H54 (cell line): ENCODE measurements around the gene CYB561D1.
"Not testable (repeated sequence)": the region's sequence is repeated elsewhere in the genome, so short reads cannot be mapped to it uniquely, and the experiment has no call there.

Source experiments
- DNase-seq: peaks from one replicate; pipeline ENCODE4 v3.0.0; 2011; ENCODE audit warnings: low spot score, mixed read lengths; ENCODE audit not compliant: insufficient read length
- FAIRE-seq: peaks from 3 replicates; lab custom pipeline; 2011; peaks lifted over from hg19 to GRCh38; lab: Jason Lieb, UNC
- POLR2A ChIP-seq: IDR thresholded peaks from 2 replicates; pipeline ENCODE4 v1.6.1; 2011; ENCODE audit warnings: low read depth, mild to moderate bottlenecking, low read length

The CYB561D1 gene, protein sequence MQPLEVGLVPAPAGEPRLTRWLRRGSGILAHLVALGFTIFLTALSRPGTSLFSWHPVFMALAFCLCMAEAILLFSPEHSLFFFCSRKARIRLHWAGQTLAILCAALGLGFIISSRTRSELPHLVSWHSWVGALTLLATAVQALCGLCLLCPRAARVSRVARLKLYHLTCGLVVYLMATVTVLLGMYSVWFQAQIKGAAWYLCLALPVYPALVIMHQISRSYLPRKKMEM

DNA sequence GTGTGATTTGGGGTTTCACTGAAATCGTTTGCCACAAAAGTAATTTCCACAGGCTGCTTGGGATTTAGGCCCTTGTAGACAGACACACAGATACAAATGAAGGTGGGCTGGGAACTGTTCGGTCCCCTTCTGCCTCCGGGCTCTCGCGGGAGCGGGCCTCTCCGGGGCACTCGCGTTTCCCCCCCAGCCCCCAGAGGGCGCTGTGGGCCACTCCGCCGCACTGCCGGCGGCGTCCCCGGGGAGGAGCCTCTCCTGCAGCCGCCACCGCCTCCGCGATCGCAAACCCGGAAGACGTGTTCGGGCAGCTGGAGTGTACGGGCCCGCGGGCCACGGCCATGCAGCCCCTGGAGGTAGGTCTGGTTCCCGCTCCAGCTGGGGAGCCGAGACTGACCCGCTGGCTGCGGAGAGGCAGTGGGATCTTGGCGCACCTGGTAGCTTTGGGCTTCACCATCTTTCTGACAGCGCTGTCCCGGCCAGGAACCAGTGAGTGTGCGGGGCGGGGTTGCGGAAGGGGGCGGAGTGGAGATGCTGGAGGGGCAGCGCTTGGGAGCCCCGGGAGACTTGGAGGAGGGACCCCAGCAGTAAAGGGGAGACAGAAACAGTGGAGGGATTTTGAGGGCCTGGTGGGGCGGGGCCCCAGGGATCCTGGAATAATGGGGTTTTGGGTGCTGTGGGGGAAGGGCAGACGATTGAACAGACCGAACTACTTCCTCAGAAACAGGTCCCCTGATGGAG lies at the start of gene CYB561D1:
CYB561D1 (plus strand) TSS at position 290 of the 735 bp plus-strand sequence; CDS start at position 336, 46 bp downstream.
- FAIRE-seq, result no peak
- peak; percentile 65 for TF ChIP-seq POLR2A
- peak; percentile 92 for DNase-seq

DNA sequence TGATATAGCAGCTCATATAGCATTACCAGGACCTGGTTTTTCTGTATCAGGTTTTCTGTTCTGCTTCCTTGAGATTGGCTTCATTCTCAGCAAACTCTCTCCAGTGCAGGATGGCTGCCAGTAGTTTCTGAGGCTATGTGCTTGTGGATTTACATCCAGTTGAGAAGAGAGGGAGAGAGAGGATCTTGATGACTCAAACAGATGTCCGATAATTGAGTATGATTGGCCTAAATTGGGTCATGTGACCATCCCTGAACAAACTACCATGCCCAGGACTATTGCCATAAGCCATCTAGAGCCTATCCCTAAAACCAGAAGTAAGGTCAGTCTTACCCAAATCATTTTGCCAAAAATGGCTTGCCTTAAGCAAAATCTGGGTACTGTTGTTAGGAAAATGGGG lies 49.5 kb upstream of the CYB561D1 start:
- no peak for DNase-seq
- TF ChIP-seq POLR2A, result no peak
- FAIRE-seq, result peak; percentile 55

DNA sequence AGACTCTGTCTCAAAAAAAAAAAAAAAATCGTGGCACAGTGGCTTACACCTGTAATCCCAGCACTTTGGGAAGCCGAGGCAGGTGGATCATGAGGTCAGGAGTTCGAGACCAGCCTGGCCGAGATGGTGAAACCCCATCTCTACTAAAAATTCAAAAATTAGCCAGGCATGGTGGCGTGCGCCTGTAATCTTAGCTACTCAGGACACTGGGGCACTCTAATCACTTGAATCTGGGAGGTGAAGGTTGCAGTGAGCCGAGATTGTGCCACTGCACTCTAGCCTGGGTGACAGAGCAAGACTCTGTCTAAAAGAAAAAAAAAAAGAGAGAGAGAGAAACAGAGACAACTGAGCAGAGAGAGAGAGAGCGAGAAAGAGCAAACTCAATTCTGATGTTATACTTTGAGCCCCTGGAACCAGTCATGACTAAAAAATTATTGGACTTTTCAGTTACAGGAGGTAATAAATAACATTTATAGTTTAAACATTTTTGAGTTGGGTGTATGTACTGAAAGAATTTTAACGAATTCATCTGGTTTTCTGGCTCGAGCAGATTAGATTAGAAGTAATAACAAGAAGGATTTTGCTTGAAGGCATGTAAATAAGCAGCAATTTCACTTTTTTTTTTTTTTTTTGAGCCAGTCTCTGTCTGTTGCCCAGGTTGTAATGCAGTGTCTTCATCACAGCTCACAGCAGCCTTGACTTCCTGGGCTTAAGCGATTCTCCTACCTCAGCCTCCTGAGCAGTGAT lies 47.8 kb upstream of the CYB561D1 start:
- not testable (repeated sequence) for DNase-seq, FAIRE-seq

DNA sequence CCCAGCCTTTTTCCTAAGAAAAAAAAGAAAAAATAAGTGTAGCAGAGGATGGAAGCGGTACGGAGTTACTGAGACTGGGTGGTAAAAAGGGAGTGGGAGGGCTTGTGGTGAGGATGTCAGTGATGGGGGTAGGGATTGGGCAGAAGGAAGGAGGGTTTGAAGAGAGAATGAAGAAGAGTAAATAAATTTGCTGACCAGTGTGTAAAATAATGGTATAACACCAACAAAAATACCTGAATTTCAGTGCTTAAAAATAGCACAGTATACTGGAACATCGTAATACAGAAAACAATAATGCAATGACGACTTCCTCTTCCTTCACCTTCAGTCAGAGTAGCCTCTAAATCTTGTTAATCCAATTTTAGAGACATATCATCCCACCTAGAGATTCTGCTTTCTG lies 46.4 kb upstream of the CYB561D1 start:
- DNase-seq (no peak), FAIRE-seq (no peak)
- TF ChIP-seq POLR2A, result no peak

DNA sequence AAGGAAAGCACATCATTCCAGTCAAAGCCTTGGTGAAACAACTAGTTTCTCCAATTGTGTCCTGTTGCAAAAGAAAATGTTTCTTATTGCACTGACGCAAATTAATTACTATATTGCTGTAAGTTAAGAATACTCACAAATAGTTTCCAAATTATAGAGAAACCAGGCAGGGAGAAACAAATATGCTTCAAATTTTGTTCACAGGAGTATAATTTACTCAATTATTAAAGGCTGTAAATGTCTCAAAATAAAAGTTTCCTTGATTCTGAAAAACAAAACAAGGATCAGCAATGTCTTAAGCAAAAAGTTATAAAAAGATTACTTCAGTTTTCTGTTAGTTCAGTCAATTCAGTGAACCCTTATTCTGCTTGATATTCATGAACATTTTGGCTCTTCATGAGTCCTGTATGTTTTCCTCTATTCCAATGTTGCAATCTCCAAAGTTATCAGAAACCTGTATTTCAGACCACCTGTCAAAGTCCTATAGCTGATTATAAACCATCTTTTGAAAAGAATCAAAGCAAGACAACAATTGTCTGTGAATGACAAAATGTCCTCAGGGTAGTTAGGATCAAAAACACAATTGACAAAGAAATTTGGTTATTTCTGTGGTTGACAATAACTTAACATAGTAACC lies 39.3 kb upstream of the CYB561D1 start:
- no peak for TF ChIP-seq POLR2A
- no peak for DNase-seq
- FAIRE-seq, result no peak

DNA sequence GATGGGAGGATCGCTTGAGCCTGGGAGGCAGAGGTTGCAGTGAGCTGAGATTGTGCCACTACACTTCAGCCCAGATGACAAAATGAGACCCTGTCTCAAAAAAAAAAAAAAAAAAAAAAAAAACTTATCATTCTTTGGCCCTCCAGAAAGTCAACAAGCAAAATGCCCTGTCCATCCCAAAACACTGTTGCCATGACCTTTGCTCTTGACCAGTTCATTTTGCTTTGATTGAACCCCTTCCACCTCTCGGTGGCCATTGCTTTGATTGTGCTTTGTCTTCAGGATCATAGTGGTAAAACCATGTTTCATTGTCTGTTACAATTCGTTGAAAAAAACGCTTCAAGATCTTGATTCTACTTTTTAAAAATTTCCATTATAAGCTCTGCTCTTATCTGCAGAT lies 36.1 kb upstream of the CYB561D1 start:
- DNase-seq (no peak), FAIRE-seq (no peak)
- no peak for TF ChIP-seq POLR2A

DNA sequence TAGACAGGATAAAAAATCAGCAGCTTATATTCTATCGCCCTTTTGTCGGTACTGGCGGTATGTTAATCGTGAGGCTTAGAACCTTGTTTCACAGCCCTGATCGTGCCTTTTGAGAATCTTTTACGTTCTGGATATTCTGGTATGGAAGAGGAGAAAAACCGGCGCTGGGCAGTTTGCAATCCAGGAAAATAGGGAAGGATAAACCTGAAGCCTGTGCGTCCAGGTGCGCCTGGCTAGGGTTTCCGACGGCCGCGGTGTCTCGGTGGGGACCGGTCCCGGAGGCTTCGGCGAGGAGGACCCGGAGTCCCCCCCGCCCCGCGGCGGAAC lies 27.8 kb upstream of the CYB561D1 start:
- no peak for TF ChIP-seq POLR2A
- DNase-seq (no peak), FAIRE-seq (no peak)

DNA sequence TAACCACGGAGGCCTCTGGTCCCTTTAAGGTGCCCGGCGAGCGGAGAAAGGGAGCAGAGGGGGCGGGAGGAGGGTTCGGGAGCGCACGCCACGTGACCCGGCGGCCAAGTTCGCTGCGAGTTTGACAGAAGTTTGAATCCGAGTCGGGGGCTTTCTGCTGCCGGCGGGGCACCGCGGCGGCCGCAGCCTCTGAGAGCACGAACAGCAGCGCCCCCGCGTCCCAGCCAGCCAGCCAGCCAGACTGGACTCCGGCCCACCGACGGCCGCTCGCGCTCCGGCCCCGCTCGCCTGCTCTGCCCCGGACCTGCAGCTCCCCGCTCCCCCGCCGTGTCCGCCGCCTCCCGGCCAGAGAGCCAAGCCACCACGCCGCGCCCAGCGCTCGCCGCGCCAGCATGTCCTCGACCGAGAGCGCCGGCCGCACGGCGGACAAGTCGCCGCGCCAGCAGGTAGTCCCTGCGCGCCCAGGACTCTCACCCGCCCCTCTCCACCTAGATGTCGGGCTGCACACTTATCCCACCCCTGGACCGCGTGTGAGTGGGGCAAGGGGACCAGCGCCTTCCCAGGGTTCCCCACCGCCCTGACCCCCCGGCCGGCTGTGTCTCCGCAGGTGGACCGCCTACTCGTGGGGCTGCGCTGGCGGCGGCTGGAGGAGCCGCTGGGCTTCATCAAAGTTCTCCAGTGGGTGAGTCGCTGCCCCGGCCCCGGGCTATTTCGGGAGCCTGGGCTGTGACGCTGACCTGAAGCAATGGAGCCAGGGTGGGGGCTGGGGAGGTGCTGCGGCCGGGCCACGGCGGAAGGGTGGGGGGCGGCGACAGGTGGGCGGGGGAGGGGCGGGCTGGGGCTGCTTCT lies 27.2 kb upstream of the CYB561D1 start, which contains the start of gene SYPL2:
SYPL2 (plus strand) TSS at position 95 of the 849 bp plus-strand sequence; CDS start at position 393, 298 bp downstream.
- TF ChIP-seq POLR2A, result no peak
- DNase-seq (no peak), FAIRE-seq (no peak)

DNA sequence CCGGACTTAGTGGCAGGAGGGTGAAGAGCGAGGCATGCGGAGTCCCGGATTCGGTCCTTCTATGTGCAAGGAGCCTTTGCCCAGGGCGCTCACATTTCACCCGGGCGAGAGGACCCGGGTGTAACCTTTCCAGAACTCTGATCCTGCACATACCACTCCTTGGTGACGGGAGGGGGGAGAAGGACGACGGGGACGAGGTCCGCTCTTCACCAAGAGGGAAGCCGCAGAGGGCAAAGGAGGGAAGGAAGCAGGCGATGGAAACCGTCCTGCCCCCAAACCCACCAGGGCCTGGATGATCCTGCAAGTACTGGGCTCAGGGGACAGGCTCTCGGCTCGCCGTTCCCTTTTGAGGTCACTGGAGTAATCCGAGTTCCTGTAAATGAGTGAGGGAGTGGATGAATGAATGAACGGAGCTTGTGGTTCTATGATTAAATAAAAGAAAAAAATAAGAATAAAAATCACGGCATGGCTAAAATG lies 26.6 kb upstream of the CYB561D1 start:
- no peak for DNase-seq
- no peak for FAIRE-seq
- no peak for TF ChIP-seq POLR2A

DNA sequence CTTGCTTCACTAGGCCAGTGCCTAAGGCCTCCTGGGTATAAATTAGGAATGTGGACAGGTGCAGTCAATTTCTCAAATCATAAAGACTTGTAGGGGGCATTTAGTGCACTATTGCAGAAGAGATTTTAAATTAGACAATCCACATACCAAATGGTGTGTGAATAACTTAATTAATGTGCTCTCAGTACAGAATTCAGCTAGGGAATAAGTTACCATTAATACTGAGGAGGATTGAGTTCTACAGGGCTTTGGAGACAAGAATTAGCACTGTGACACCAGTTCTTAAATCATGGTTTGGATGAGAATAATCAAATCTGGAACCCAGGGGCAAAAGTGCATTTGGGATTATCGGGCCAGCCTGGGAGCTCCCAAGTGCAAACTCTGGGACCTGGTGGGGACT lies 25.8 kb upstream of the CYB561D1 start:
- DNase-seq (no peak), FAIRE-seq (no peak)
- TF ChIP-seq POLR2A, result no peak

DNA sequence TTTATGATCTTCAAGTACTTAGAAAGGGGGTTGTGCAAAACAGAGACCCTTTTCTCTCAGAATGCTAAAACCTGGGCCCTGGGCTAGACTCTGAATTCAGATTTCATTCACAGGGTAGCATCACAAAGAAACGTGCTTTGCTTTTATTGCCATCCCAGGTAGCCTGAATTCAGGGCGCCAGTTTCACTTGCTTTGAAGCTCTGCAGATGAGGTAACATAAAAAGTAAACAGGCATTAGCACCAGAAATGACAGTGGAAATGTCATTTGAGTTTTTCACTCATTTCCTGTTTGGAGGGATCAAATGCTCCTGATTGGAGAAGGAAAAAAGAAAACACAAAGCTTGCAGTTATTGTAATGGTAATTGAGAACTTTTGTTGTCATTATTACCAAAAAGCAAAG lies 25.0 kb upstream of the CYB561D1 start:
- DNase-seq, result no peak
- TF ChIP-seq POLR2A, result no peak
- FAIRE-seq, result no peak

DNA sequence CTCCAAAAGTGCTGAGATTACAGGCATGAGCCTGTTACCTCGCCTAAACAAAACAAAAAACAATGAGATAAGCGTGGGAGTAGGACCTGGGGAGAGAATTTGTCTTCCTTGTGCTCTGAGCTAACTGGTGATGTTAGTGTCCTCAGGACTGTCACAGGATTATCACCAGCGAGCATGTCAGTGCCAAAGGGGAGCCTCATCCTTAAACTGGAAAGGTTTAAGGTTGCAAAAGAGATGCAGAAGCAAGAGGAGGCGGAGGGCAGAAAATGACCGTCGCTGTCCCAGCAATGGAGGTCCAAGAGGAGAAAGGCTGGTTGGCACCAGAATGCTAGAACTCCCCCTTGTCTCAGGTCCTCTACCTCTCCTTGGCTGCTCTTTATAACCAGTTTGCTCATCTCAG lies 23.6 kb upstream of the CYB561D1 start:
- no peak for DNase-seq
- no peak for TF ChIP-seq POLR2A
- FAIRE-seq, result no peak

DNA sequence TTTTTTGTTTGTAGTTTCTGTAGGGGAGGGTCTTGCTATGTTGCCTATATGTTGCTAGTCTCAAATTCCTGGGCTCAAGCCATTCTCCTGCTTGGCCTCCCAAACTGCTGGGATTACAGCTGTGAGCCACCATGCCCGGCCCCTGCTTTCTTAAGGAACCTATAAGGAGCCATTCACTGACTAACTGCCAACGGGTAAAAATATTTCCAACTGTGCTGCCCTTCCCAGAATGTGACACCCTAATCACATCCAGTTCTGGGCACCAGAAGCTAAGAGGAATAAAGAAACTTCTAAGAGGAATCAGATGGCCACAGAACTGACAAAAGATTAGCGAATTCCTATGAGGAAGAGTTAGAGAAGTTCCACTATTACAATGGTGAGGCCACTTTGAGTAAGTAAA lies 21.1 kb upstream of the CYB561D1 start:
- DNase-seq (no peak), FAIRE-seq (no peak)
- TF ChIP-seq POLR2A, result no peak

DNA sequence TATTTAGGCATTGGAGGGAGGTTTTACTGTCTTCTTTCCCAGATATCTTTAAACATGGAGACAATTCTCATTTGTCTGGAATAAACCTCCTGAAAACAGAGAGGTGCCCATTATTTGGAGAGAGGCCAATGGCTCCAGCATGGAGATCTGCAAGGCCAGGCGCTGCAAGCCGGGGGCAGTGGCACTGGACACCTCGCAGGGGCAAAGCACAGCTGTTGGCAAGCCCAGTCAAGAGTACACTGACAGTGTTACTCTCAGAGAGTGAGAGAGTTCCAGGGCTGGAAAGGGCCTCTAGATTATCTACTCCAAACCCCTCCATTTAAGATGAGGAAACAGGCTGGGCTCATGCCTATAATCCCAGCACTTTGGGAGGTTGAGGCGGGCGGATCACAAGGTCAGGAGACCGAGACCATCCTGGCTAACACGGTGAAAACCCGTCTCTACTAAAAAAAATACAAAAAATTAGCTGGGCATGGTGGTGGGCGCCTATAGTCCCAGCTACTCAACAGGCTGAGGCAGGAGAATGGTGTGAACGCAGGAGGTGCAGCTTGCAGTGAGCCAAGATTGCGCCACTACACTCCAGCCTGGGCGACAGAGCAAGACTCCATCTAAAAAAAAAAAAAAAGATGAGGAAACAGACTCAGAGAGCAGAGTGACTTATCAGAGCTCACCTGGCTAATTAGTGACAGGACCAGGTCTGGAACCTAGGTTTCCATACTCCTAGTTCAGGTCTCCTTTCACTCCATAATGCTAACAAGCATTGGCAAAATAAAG lies 20.4 kb upstream of the CYB561D1 start:
- not testable (repeated sequence) for FAIRE-seq, DNase-seq
